Osteocyte (in vitro differentiated cells): ENCODE measurements around the gene FAN1. TPM values are rescaled to one million over a fixed set of nuclear protein-coding genes. Genes with fewer than 3 reads are reported as not detected.

ENCODE experiments used
- DNase-seq: peaks from one replicate; pipeline ENCODE4 v3.0.0; 2021; ENCODE audit warnings: mixed read lengths; ENCODE audit not compliant: unreplicated experiment; ENCODE audit errors: extremely low spot score
- H3K27ac Mint-ChIP-seq: one replicate; pipeline ENCODE4 v1.8.0; 2021; ENCODE audit warnings: mild to moderate bottlenecking, mixed read lengths; ENCODE audit not compliant: unreplicated experiment
- H3K27me3 Mint-ChIP-seq: one replicate; pipeline ENCODE4 v1.8.0; 2021; ENCODE audit warnings: mixed read lengths; ENCODE audit not compliant: unreplicated experiment
- H3K36me3 Mint-ChIP-seq: one replicate; pipeline ENCODE4 v1.8.0; 2021; ENCODE audit warnings: mixed read lengths; ENCODE audit not compliant: unreplicated experiment
- H3K4me1 Mint-ChIP-seq: one replicate; pipeline ENCODE4 v1.8.0; 2021; ENCODE audit warnings: mixed read lengths; ENCODE audit not compliant: unreplicated experiment
- H3K4me3 Mint-ChIP-seq: one replicate; pipeline ENCODE4 v1.8.0; 2021; ENCODE audit warnings: mild to moderate bottlenecking, moderate library complexity, mixed read lengths; ENCODE audit not compliant: unreplicated experiment
- H3K9me3 Mint-ChIP-seq: one replicate; pipeline ENCODE4 v1.8.0; 2021; ENCODE audit warnings: mixed read lengths; ENCODE audit not compliant: unreplicated experiment
- CTCF ChIP-seq: fragments of 200-600 bp; sonication (generic); IDR thresholded peaks from 2 replicates; pipeline ENCODE4 v1.5.0; 2021; ENCODE audit warnings: antibody characterized with exemption, mild to moderate bottlenecking, moderate library complexity
- total RNA-seq: library from RNA; stranded (reverse); gene quantifications from 2 replicates; pipeline ENCODE4 v1.2.1, GENCODE V29; 2021

FAN1 gene
- total RNA-seq, 1 donor from 2014 or later: 21.5 TPM

GRCh38 chr15:30954674-30955073, 51.0 kb downstream of the FAN1 start:
- DNase-seq: no peak
- H3K27me3 Mint-ChIP-seq: no peaks in the 10 kb centered on the region
- H3K36me3 Mint-ChIP-seq: peaks cover 62% of the 10 kb centered on the region
- no peaks in the 10 kb centered on the region for H3K9me3 Mint-ChIP-seq
- H3K4me3 Mint-ChIP-seq: no peak overlapping the region
- no peak for TF ChIP-seq CTCF
- H3K4me1 Mint-ChIP-seq: peaks cover 21% of the 10 kb centered on the region
- no peak overlapping the region for H3K27ac Mint-ChIP-seq

GRCh38 chr15:30956216-30957124, 52.8 kb downstream of the FAN1 start:
- DNase-seq: no peak
- Mint-ChIP-seq H3K27me3 (no peaks in the 10 kb centered on the region), H3K4me3 (no peak overlapping the region), H3K27ac (no peak overlapping the region), H3K9me3 (no peaks in the 10 kb centered on the region), H3K4me1 (peaks cover 21% of the 10 kb centered on the region), H3K36me3 (peaks cover 64% of the 10 kb centered on the region)
- no peak for TF ChIP-seq CTCF

GRCh38 chr15:30958219-30958618, 54.5 kb downstream of the FAN1 start:
- Mint-ChIP-seq H3K4me1 (peaks cover 18% of the 10 kb centered on the region), H3K36me3 (peaks cover 62% of the 10 kb centered on the region)
- DNase-seq: no peak

GRCh38 chr15:30962079-30962478, 58.4 kb downstream of the FAN1 start:
- Mint-ChIP-seq H3K27ac (no peak overlapping the region), H3K27me3 (no peaks in the 10 kb centered on the region), H3K4me1 (no peaks in the 10 kb centered on the region), H3K4me3 (no peak overlapping the region), H3K9me3 (no peaks in the 10 kb centered on the region), H3K36me3 (peaks cover 61% of the 10 kb centered on the region)
- DNase-seq: no peak
- no peak for TF ChIP-seq CTCF

More at GRCh38 chr15:30958219-30958618, 54.5 kb downstream of the FAN1 start:
- H3K9me3 Mint-ChIP-seq: no peaks in the 10 kb centered on the region
- H3K4me3 Mint-ChIP-seq: no peak overlapping the region
- H3K27ac Mint-ChIP-seq: no peak overlapping the region
- no peak for TF ChIP-seq CTCF
- no peaks in the 10 kb centered on the region for H3K27me3 Mint-ChIP-seq

- Mint-ChIP-seq H3K4me3 (no peak overlapping the region), H3K36me3 (peaks cover 56% of the 10 kb centered on the region), H3K9me3 (no peaks in the 10 kb centered on the region), H3K4me1 (no peaks in the 10 kb centered on the region), H3K27ac (no peak overlapping the region), H3K27me3 (no peaks in the 10 kb centered on the region)
- no peak for TF ChIP-seq CTCF
- DNase-seq: no peak
These were observed 58.9 kb downstream of the FAN1 start for GRCh38 chr15:30962659-30963058.
